Measurements from ENCODE around the gene ASTN2. TPM values are rescaled to one million over a fixed set of nuclear protein-coding genes. Genes with fewer than 3 reads are reported as not detected.

Gene ASTN2
- total and polyA plus RNA-seq, 9 donors: 1.8 to 6.4 (median 3.2) TPM

GRCh38 chr9:116815835-116816234, 599.0 kb downstream of the ASTN2 start:
- no peak for DNase-seq
- Histone ChIP-seq H3K27ac (no peak overlapping the region), H3K36me3 (no peaks in the 10 kb centered on the region), H3K27me3 (no peaks in the 10 kb centered on the region), H3K4me1 (ENCODE audit: insufficient read depth) (no peaks in the 10 kb centered on the region), H3K4me3 (no peak overlapping the region), H3K9me3 (no peaks in the 10 kb centered on the region)
- TF ChIP-seq, protein P1, sequence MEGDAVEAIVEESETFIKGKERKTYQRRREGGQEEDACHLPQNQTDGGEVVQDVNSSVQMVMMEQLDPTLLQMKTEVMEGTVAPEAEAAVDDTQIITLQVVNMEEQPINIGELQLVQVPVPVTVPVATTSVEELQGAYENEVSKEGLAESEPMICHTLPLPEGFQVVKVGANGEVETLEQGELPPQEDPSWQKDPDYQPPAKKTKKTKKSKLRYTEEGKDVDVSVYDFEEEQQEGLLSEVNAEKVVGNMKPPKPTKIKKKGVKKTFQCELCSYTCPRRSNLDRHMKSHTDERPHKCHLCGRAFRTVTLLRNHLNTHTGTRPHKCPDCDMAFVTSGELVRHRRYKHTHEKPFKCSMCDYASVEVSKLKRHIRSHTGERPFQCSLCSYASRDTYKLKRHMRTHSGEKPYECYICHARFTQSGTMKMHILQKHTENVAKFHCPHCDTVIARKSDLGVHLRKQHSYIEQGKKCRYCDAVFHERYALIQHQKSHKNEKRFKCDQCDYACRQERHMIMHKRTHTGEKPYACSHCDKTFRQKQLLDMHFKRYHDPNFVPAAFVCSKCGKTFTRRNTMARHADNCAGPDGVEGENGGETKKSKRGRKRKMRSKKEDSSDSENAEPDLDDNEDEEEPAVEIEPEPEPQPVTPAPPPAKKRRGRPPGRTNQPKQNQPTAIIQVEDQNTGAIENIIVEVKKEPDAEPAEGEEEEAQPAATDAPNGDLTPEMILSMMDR (IDR thresholded peaks at IDR 0.05): no peak
- TF ChIP-seq POLR2A (IDR thresholded peaks at IDR 0.05): no peak
- no peak for TF ChIP-seq EP300 (IDR thresholded peaks at IDR 0.05)
- intact Hi-C loops (cut with DNase I): no loop called here
- 55 to 66% (median 64%) methylated on average over 1 of the region's 1 CpG for WGBS, 3 donors

DNA sequence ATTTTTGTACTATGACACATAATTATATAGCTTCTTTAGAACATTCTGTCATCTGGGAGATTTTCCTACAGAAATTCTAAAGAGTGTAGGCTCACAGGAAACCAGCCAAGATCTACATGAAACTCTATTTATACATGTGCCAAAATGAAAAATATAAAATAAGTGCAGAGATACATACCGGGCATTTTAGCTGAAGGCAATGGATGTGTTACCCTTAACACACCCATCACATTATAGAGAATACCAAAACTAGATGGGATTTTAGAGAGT, 601.9 kb downstream of the ASTN2 start:
- no peak overlapping the region for H3K4me3 ChIP-seq
- intact Hi-C loops (cut with DNase I): no loop called here
- H3K27me3 ChIP-seq: no peaks in the 10 kb centered on the region
- H3K9me3 ChIP-seq: no peaks in the 10 kb centered on the region
- no peak for DNase-seq
- H3K4me1 ChIP-seq (ENCODE audit: insufficient read depth): no peaks in the 10 kb centered on the region
- 45 to 56% (median 52%) methylated on average over 1 of the region's 1 CpG for WGBS, 3 donors
- TF ChIP-seq, protein P1 (IDR thresholded peaks at IDR 0.05): no peak
- TF ChIP-seq POLR2A (IDR thresholded peaks at IDR 0.05): no peak
- TF ChIP-seq EP300 (IDR thresholded peaks at IDR 0.05): no peak
- H3K27ac ChIP-seq: no peak overlapping the region
- no peaks in the 10 kb centered on the region for H3K36me3 ChIP-seq

GRCh38 chr9:116812231-116813030, 602.4 kb downstream of the ASTN2 start:
- no peaks in the 10 kb centered on the region for H3K9me3 ChIP-seq
- H3K27ac ChIP-seq: no peak overlapping the region
- TF ChIP-seq EP300 (IDR thresholded peaks at IDR 0.05) (no peak), POLR2A (IDR thresholded peaks at IDR 0.05) (no peak)
- TF ChIP-seq, protein P1 (IDR thresholded peaks at IDR 0.05): no peak
- no peaks in the 10 kb centered on the region for H3K36me3 ChIP-seq
- H3K4me1 ChIP-seq (ENCODE audit: insufficient read depth): no peaks in the 10 kb centered on the region
- 42 to 62% (median 46%) methylated on average over 7 of the region's 7 CpGs for WGBS, 3 donors
- DNase-seq: no peak
- intact Hi-C loops (cut with DNase I): no loop called here
- H3K27me3 ChIP-seq: no peaks in the 10 kb centered on the region
- no peak overlapping the region for H3K4me3 ChIP-seq

DNA sequence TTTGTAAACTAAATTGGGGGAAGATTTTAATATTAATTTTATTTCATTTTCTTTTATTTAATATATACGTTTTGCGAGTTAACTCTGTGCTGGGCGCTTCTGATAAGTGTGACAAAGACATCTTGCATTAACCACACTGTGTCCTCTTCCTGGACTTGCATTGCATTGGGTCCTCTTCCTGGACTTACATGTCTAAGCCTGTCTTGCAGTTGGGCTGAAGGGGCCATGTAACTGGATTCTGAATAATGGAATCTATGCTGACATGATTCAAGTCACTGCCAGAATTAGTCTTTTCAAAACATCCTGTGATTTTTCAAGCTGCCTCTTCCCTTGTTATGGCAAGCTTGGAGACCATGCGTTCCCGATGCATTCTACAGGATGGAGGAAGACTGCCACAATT, 605.2 kb downstream of the ASTN2 start:
- TF ChIP-seq EP300 (IDR thresholded peaks at IDR 0.05): no peak
- no peak for TF ChIP-seq POLR2A (IDR thresholded peaks at IDR 0.05)
- TF ChIP-seq, protein P1 (IDR thresholded peaks at IDR 0.05): no peak
- no peak for DNase-seq
- Histone ChIP-seq H3K4me3 (no peak overlapping the region), H3K36me3 (no peaks in the 10 kb centered on the region), H3K9me3 (no peaks in the 10 kb centered on the region), H3K27ac (no peak overlapping the region), H3K27me3 (no peaks in the 10 kb centered on the region), H3K4me1 (ENCODE audit: insufficient read depth) (no peaks in the 10 kb centered on the region)
- WGBS, 3 donors: 82 to 92% (median 85%) methylated on average over 5 of the region's 5 CpGs
- intact Hi-C loops (cut with DNase I): no loop called here
